Small intestine (tissue), 7 donors: Measurements from ENCODE around the gene FLAD1. TPM values are rescaled to one million over a fixed set of nuclear protein-coding genes. Genes with fewer than 3 reads are reported as not detected.
A peak's percentile ranks its signal among the peaks of the same experiment; 100 is the strongest.
"Not testable (repeated sequence)": the region's sequence is repeated elsewhere in the genome, so short reads cannot be mapped to it uniquely, and the experiment has no call there.

Experiments
- DNase-seq, 2 donors: peaks; one replicate each; pipeline versions ENCODE4 v3.0.0 to v3.0.0-alpha.2; 2013
- FAIRE-seq: peaks from 2 replicates; lab custom pipeline; 2012; peaks lifted over from hg19 to GRCh38; lab: Jason Lieb, UNC
- H3K27ac ChIP-seq, 3 donors: one replicate each; pipeline ENCODE4 v1.5.1; 2013; ENCODE audit warnings: low read length in 2 of 3, mild to moderate bottlenecking in 2 of 3, control low read depth in 1 of 3, inconsistent platforms in 1 of 3, low read depth in 1 of 3, moderate library complexity in 1 of 3
- H3K27me3 ChIP-seq, 3 donors: one replicate each; pipeline ENCODE4 v1.6.1; 2013; ENCODE audit warnings: low read length in 3 of 3, inconsistent platforms in 1 of 3; ENCODE audit not compliant: control insufficient read depth in 3 of 3, insufficient read depth in 3 of 3
- H3K36me3 ChIP-seq, 3 donors: one replicate each; pipeline ENCODE4 v1.6.1; 2013; ENCODE audit warnings: low read length in 3 of 3, inconsistent platforms in 1 of 3, low read depth in 1 of 3, mild to moderate bottlenecking in 1 of 3, moderate library complexity in 1 of 3; ENCODE audit not compliant: control insufficient read depth in 3 of 3, insufficient read depth in 2 of 3
- H3K4me1 ChIP-seq, 3 donors: one replicate each; pipeline ENCODE4 v1.6.1; 2013; ENCODE audit warnings: low read length in 2 of 3, inconsistent platforms in 1 of 3, low read depth in 1 of 3, mild to moderate bottlenecking in 1 of 3, moderate library complexity in 1 of 3; ENCODE audit not compliant: control insufficient read depth in 3 of 3, insufficient read depth in 2 of 3
- H3K4me3 ChIP-seq, 3 donors: one replicate each; pipeline ENCODE4 v1.5.1; 2013; ENCODE audit warnings: low read length in 3 of 3, control low read depth in 1 of 3, inconsistent platforms in 1 of 3, low read depth in 1 of 3, mild to moderate bottlenecking in 1 of 3, moderate library complexity in 1 of 3
- H3K9me3 ChIP-seq, 2 donors: one replicate each; pipeline ENCODE4 v1.6.1; 2013; ENCODE audit warnings: low read depth in 1 of 2, low read length in 1 of 2; ENCODE audit not compliant: control insufficient read depth in 2 of 2, insufficient read depth in 1 of 2
- WGBS, 3 donors: extraction: QIAGEN DNeasy Blood & Tissue Kit; methylation state at CpG; one replicate each; pipeline ENCODE4 v1.1.7; 2013; 5-methylcytosine and 5-hydroxymethylcytosine counted together
- polyA plus RNA-seq, 4 donors: library from polyadenylated mRNA; stranded (reverse) in 3 of 4; unstranded in 1 of 4; fragments of 200-250 nt in 3 of 4; fragments of 120-200 nt in 1 of 4; gene quantifications; one replicate each; pipeline versions ENCODE4 v1.2.1 to v1.2.3, GENCODE V29; 2013
- donor health status: healthy with polysubstance abuse.
- donor health status: control.
- donor health status: control.
- donor health status: Bipolar disorder and iron deficiency.
- donor health status: healthy.

Gene FLAD1
- polyA plus RNA-seq, 4 donors, result 25.1 to 51.4 (median 34.4) TPM

DNA sequence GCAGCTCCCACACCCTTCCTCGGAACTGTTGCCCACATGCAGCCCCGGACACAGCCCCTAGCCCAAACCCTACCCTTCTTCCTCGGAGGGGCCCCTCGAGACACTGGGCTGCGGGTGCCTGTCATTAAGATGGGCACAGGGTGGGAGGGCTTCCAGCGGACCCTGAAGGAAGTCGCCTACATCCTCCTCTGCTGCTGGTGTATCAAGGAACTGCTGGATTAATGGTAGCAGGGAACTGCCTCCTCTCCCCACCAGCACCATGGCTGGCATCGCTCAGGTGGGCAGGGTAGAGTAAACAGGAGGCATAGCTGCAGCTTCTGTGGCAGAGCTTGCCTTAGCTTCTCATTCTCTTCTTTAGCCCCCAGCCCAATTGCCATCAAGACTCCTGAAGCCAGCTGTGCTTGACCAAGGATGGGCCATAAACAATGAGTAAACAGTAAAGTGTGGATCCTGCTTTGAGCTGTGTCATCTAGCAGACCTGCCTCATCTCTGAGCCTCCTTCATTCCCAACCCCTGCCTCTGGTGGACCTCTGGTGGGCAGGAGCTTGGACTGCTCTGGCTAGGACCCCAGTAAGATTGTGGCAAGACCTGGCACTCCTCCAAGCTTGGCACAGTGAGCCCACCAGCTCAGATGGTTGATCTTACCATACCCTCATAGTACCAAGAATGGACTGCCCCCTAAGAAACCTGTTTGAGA is 10.6 kb downstream of the FLAD1 start, which contains the start of gene LENEP:
Gene LENEP, plus strand, starts transcription at position 15 of the 697 bp plus-strand sequence. Its CDS starts 22 bp downstream, at position 37.
- H3K36me3 ChIP-seq, result peaks cover 5 to 40% (median 8%) of the 10 kb centered on the region in 3 donors
- WGBS, 3 donors, result 70 to 73% (median 71%) methylated on average over 8 of the region's 8 CpGs
- no peaks in the 10 kb centered on the region for H3K9me3 ChIP-seq
- H3K4me1 ChIP-seq, result peaks cover 0 to 14% (median 2%) of the 10 kb centered on the region in 3 donors
- DNase-seq (no peak), FAIRE-seq (no peak)
- no peak within 1 kb of the TSS for H3K4me3 ChIP-seq
- H3K27ac ChIP-seq, result no peak within 1 kb of the TSS
- no peaks in the 10 kb centered on the region for H3K27me3 ChIP-seq

DNA sequence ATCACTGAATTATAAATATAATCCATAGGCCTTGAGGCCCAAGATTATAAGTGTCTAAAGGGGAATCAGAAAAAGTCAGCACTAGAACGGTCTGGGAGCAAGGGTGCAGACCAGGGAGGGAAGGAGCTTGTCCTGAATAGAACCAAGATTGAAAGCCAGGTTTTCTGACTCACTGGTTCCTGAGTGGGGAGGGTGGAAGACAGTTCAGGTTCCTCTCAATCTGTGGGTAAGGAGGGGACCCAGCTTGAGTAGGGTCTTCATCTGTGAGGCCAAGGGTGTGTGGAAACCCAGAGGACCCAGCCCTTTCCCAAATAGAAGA is 11.1 kb downstream of the FLAD1 start:
- Histone ChIP-seq H3K4me3 (no peak overlapping the region), H3K27me3 (no peaks in the 10 kb centered on the region), H3K36me3 (peaks cover 5 to 35% (median 8%) of the 10 kb centered on the region in 3 donors), H3K9me3 (no peaks in the 10 kb centered on the region), H3K4me1 (peaks cover 0 to 14% (median 2%) of the 10 kb centered on the region in 3 donors), H3K27ac (no peak overlapping the region)
- FAIRE-seq, result no peak
- DNase-seq, result no peak
- WGBS, 3 donors, result 40 to 57% (median 47%) methylated on average over 1 of the region's 1 CpG

DNA sequence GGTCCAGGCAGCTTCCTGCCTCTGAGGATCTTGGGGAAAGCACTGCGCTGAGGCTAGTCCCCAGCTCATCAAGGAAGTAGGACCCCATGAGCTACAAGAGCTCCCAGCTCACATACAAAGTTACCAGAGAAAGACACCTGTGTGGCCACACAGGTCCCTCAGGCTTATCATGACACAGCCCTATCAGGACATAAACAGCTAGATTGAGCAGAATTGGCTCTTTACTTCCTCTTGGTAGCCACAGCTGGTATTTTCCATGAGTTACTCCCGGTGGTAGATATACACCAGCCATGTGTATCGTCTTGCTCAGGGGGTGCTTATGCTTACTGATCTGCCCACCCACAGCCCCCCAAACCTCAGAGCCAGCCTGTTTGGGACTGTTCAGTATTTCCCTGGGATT is 11.4 kb downstream of the FLAD1 start:
- 48 to 53% (median 53%) methylated on average over 3 of the region's 3 CpGs for WGBS, 3 donors
- Histone ChIP-seq H3K27ac (no peak overlapping the region), H3K9me3 (no peaks in the 10 kb centered on the region), H3K36me3 (peaks cover 5 to 31% (median 8%) of the 10 kb centered on the region in 3 donors), H3K4me3 (no peak overlapping the region), H3K4me1 (peaks cover 0 to 14% (median 0%) of the 10 kb centered on the region in 3 donors), H3K27me3 (no peaks in the 10 kb centered on the region)
- no peak for FAIRE-seq
- no peak for DNase-seq

DNA sequence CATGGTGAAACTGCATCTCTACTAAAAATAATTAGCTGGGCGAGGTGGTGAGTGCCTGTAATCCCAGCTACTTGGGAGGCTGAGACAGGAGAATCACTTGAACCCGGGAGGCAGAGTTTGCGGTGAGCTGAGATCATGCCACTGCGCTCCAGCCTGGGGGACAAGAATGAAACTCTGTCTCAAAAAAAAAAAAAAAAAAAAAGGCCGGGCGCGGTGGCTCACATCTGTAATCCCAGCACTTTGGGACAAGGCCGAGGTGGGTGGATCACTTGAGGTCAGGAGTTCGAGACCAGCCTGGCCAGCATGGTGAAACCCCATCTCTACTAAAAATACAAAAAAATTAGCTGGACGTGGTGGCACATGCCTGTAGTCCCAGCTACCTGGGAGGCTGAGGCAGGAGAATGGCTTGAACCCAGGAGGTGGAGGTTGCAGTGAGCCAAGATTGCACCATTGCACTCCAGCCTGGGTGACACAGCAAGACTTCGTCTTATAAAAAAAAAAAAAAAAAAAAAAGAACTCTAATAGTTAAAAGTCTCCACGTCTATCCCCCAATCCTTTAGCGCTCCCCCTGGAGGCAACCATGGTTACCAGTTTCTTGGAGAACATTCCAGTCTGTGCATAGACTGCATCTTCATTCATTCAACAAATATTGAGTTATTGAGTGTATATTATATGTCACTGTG is 12.3 kb downstream of the FLAD1 start:
- 49 to 63% (median 58%) methylated on average over 10 to 13 of the region's 13 CpGs for WGBS, 3 donors
- not testable (repeated sequence) for H3K27ac ChIP-seq, FAIRE-seq, H3K27me3 ChIP-seq, H3K4me3 ChIP-seq, H3K9me3 ChIP-seq
- peak; percentile 75 to 76 for DNase-seq
- Histone ChIP-seq H3K36me3 (peaks cover 1 to 23% (median 4%) of the 10 kb centered on the region in 3 donors), H3K4me1 (peaks cover 1 to 20% (median 3%) of the 10 kb centered on the region in 3 donors)

DNA sequence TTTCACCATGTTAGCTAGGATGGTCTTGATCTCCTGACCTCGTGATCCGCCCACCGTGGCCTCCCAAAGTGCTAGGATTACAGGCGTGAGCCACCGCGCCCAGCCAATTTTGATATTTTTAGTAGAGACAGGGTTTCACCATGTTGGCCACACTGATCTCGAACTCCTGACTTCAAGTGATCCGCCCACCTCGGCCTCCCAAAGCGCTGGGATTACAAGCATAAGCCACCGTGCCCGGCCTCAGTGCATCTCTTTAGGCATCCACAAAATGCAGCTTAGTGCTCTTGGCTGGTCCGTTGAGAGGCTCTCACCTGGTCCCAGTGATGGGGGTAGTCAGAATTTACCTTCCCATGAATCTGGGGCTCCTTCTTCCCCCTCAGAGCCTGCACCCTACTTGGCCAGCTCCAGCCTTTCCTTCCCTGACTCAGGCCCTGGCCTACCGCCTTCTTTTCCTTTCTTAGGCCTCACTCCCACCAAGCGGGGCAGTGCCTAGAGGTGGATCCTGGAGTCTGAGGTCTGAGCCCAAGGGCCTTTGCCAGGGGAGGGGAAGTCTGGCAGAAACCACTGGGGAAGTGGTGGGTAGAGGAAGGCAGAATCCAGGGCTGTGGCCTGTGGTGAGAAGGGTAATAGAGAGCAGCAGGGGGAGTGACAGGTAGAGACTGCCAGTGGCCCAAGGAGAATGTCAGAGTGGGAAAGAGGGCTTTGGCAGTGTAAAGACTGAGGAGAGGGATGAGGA is 14.0 kb downstream of the FLAD1 start:
- no peak overlapping the region for H3K27ac ChIP-seq
- DNase-seq, result no peak
- no peak overlapping the region for H3K4me3 ChIP-seq
- H3K4me1 ChIP-seq, result peaks cover 1 to 20% (median 3%) of the 10 kb centered on the region in 3 donors
- WGBS, 3 donors, result 81 to 86% (median 84%) methylated on average over 15 of the region's 15 CpGs
- no peak for FAIRE-seq
- H3K9me3 ChIP-seq, result no peaks in the 10 kb centered on the region
- H3K27me3 ChIP-seq, result no peaks in the 10 kb centered on the region
- peaks cover 0 to 13% (median 4%) of the 10 kb centered on the region in 3 donors for H3K36me3 ChIP-seq

DNA sequence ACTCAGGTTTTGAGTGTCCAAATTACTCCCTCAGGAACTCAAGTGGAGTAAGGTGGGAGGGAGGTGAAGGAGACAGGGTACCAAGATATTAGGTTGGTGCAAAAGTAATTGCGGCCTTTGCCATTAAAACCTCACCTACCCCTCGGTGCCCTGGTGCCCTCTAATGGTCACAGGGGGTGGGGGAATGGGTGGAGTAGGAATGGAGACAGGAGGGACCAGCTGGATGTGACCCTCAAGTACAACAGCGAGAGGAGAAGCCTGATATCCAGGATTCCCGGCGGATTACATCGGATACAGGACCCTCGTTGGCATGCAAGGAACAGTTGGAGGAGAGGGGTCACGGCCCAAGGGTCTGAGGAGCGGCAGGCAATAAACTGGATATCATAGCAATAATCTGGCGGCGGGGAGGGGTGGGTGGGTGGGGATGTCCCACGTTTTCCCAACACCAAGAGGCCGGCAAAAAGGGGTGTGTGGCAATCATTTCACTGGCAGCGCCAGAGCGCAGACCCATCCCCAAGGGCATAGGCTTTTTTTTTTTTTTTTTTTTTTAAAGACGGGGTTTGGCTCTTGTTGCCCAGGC is 15.1 kb downstream of the FLAD1 start:
- H3K4me3 ChIP-seq, result no peak overlapping the region
- FAIRE-seq, result no peak

DNA sequence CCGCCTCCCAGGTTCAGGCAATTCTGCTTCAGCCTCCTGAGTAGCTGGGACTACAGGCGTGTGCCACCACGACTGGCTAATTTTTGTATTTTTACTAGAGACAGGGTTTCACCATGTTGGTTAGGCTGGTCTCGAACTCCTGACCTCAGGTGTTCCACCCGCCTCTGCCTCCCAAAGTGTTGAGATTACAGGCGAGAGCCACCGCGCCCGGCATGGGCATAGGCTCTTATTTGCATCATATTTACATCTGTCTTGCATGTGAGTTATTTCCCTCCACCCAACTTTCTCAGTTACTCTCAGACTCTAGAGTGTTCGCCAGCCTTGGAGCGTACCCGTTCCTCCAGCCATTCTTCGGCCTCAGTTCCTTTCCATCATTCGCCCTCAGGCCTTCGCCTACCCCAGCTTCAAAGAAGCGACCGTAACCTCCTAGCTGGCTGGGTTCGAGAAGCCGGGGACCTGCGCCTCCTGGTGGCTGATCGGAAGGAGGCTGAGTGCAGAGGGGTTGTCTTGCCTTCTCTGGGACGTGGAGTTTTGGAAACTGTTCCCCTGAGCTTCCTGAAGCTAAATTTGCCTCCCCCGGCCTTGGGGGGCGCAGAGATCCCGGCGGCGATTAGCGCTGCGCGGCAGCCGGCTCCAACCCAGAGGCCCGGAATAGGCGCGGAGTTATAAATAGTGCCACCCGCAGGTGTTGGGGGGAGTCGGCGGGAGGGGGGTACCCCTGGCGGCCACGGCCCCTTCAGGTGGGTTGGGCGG is 15.8 kb downstream of the FLAD1 start:
- WGBS, 3 donors, result 10 to 11% (median 11%) methylated on average over 40 of the region's 40 CpGs
- FAIRE-seq, result no peak
- H3K27me3 ChIP-seq, result no peaks in the 10 kb centered on the region
- peaks cover 1 to 20% (median 3%) of the 10 kb centered on the region in 3 donors for H3K4me1 ChIP-seq
- no peaks in the 10 kb centered on the region for H3K36me3 ChIP-seq
- DNase-seq, result peak; percentile 70 to 80
- H3K4me3 ChIP-seq, result peak overlapping the region; percentile 16 to 78 (median 77)
- peak overlapping the region; percentile 49 to 97 (median 51) for H3K27ac ChIP-seq
- no peaks in the 10 kb centered on the region for H3K9me3 ChIP-seq

More for the DNA sequence above, 15.1 kb downstream of the FLAD1 start:
- WGBS, 3 donors, result 71 to 74% (median 71%) methylated on average over 15 to 16 of the region's 16 CpGs
- no peak overlapping the region for H3K27ac ChIP-seq
- H3K4me1 ChIP-seq, result peaks cover 1 to 20% (median 3%) of the 10 kb centered on the region in 3 donors
- no peaks in the 10 kb centered on the region for H3K9me3 ChIP-seq
- DNase-seq, result no peak
- peaks cover 0 to 4% (median 0%) of the 10 kb centered on the region in 3 donors for H3K36me3 ChIP-seq
- H3K27me3 ChIP-seq, result no peaks in the 10 kb centered on the region
